SK-N-SH treated with all-trans-retinoic acid at 6 μM for 48 hours (cell line): ENCODE results near the gene FAM174B.

Source experiments
- ARNTL ChIP-seq: fragments of 450-650 bp; formaldehyde crosslinking; IDR thresholded peaks from 2 replicates; pipeline ENCODE4 v1.5.0; 2020; ENCODE audit warnings: low read depth, mild to moderate bottlenecking, moderate library complexity, borderline replicate concordance
- CSRNP3 ChIP-seq: fragments of 250-450 bp; sonication (Bioruptor Pico); IDR thresholded peaks from 2 replicates; pipeline ENCODE4 v1.5.1; 2021; ENCODE audit warnings: mild to moderate bottlenecking, moderate library complexity
- ESRRG ChIP-seq: fragments of 250-450 bp; sonication (Bioruptor Pico); IDR thresholded peaks from 2 replicates; pipeline ENCODE4 v1.6.1; 2021; ENCODE audit warnings: mild to moderate bottlenecking
- PATZ1 ChIP-seq: fragments of 250-450 bp; sonication (Bioruptor Pico); IDR thresholded peaks from 2 replicates; pipeline ENCODE4 v1.8.0; 2020; ENCODE audit warnings: mild to moderate bottlenecking, moderate library complexity, borderline replicate concordance
- RARB ChIP-seq: fragments of 250-450 bp; sonication (Bioruptor Pico); IDR thresholded peaks from 2 replicates; pipeline ENCODE4 v1.8.0; 2021; ENCODE audit warnings: mild to moderate bottlenecking, moderate library complexity
- SNAI2 ChIP-seq: fragments of 250-450 bp; sonication (Bioruptor Pico); IDR thresholded peaks from 2 replicates; pipeline ENCODE4 v1.5.0; 2020; ENCODE audit warnings: mild to moderate bottlenecking, moderate library complexity
- TCF4 ChIP-seq: fragments of 250-450 bp; sonication (Bioruptor Pico); IDR thresholded peaks from 2 replicates; pipeline ENCODE4 v1.8.0; 2021; ENCODE audit warnings: mild to moderate bottlenecking, moderate library complexity, borderline replicate concordance
- ZC3H10 ChIP-seq: fragments of 250-450 bp; sonication (Bioruptor Pico); IDR thresholded peaks from 2 replicates; pipeline ENCODE4 v1.5.1; 2021; ENCODE audit warnings: mild to moderate bottlenecking, moderate library complexity
- ZFP3 ChIP-seq: fragments of 250-450 bp; sonication (Bioruptor Pico); IDR thresholded peaks from 2 replicates; pipeline ENCODE4 v1.5.0; 2020; ENCODE audit warnings: mild to moderate bottlenecking, moderate library complexity

- TF ChIP-seq TCF4 (CRISPR knock-in tag), result no peak
- TF ChIP-seq ZFP3 (CRISPR knock-in tag), result no peak
- TF ChIP-seq PATZ1 (CRISPR knock-in tag), result no peak
- TF ChIP-seq RARB (CRISPR knock-in tag), result no peak
- no peak for TF ChIP-seq CSRNP3 (CRISPR knock-in tag)
- TF ChIP-seq ARNTL (CRISPR knock-in tag), result no peak
- TF ChIP-seq SNAI2 (CRISPR knock-in tag), result no peak
- no peak for TF ChIP-seq ESRRG (CRISPR knock-in tag)
- TF ChIP-seq ZC3H10 (CRISPR knock-in tag), result no peak
These were observed 42.7 kb downstream of the FAM174B start for GRCh38 chr15:92612891-92613290.
